Measurements from ENCODE around the gene MKRN2OS. TPM values are rescaled to one million over a fixed set of nuclear protein-coding genes. Genes with fewer than 3 reads are reported as not detected.

Gene MKRN2OS
- total and polyA plus RNA-seq, 5 donors from 2014 or later: 0.21 TPM; not detected in 4

DNA sequence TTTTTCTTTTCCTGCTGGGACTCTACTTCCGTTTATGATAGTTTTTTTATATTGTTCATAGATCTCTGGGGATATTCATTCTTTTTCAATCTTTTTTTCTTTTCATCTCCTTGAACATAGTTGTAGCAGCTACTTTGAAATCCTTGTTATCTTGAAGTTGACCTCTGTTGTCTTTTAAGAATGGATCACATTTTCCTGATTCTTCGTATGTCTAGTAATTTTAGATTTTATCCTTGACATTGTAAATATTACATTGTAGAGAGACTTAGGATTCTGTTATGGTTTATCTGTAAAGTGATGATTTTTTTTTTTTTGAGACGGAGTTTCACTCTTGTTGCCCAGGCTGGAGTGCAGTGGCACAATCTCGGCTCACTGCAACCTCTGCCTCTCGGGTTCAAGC, 32.1 kb upstream of the MKRN2OS start:
- no peaks in the 10 kb centered on the region for H3K27me3 ChIP-seq (ENCODE audit: control insufficient read depth, insufficient read depth, low read length)
- H3K27ac ChIP-seq (ENCODE audit: insufficient read depth, low read length, poor library complexity, severe bottlenecking): no peak overlapping the region
- Mint-ChIP-seq H3K9me3 (peaks cover 0 to 9% (median 2%) of the 10 kb centered on the region in 7 donors), H3K36me3 (peaks cover 60% of the 10 kb centered on the region), H3K27me3 (no peaks in the 10 kb centered on the region), H3K4me3 (no peak overlapping the region), H3K27ac (peak overlapping the region in 1 of 3 donors; percentile 29), H3K4me1 (peaks cover 0 to 5% (median 2%) of the 10 kb centered on the region in 4 donors)
- DNase-seq (no peak), ATAC-seq (ENCODE audit: low read depth in 2 of 2) (no peak)
- H3K4me3 ChIP-seq (ENCODE audit: low read depth, low read length): no peak overlapping the region
- H3K36me3 ChIP-seq (ENCODE audit: control insufficient read depth, insufficient read depth, low read length): peaks cover 94% of the 10 kb centered on the region
- H3K4me1 ChIP-seq (ENCODE audit: control insufficient read depth, insufficient read depth, low read length, poor library complexity, severe bottlenecking): no peaks in the 10 kb centered on the region
- H3K9me3 ChIP-seq (ENCODE audit: control insufficient read depth in 2 of 2, low read length in 2 of 2): peaks cover 4 to 11% of the 10 kb centered on the region in 2 experiments

DNA sequence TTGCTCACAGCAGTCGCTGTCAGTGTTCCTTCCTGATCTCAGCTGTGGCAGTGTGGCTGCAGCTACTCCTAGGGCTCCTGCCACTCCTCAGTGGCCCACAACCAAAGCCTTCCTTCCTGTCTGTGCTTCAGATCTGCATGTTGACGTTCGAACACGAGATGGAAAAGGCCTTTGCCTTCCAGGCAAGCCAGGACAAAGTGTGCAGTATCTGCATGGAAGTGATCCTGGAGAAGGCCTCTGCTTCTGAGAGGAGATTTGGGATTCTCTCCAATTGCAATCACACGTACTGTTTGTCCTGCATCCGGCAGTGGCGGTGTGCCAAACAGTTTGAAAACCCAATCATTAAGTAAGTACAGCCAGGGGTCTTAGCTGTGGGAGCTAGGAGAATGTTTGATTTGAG, 29.4 kb upstream of the MKRN2OS start:
- peaks cover 96% of the 10 kb centered on the region for H3K36me3 ChIP-seq (ENCODE audit: control insufficient read depth, insufficient read depth, low read length)
- DNase-seq (no peak), ATAC-seq (ENCODE audit: low read depth in 2 of 2) (no peak)
- H3K27ac ChIP-seq (ENCODE audit: insufficient read depth, low read length, poor library complexity, severe bottlenecking): no peak overlapping the region
- no peaks in the 10 kb centered on the region for H3K27me3 ChIP-seq (ENCODE audit: control insufficient read depth, insufficient read depth, low read length)
- peaks cover 4 to 11% of the 10 kb centered on the region in 2 experiments for H3K9me3 ChIP-seq (ENCODE audit: control insufficient read depth in 2 of 2, low read length in 2 of 2)
- Mint-ChIP-seq H3K27ac (peak overlapping the region in 1 of 3 donors; percentile 39), H3K27me3 (no peaks in the 10 kb centered on the region), H3K36me3 (peaks cover 73% of the 10 kb centered on the region), H3K4me1 (peaks cover 0 to 4% (median 1%) of the 10 kb centered on the region in 4 donors), H3K9me3 (peaks cover 0 to 9% (median 1%) of the 10 kb centered on the region in 7 donors), H3K4me3 (no peak overlapping the region)
- H3K4me3 ChIP-seq (ENCODE audit: low read depth, low read length): no peak overlapping the region
- H3K4me1 ChIP-seq (ENCODE audit: control insufficient read depth, insufficient read depth, low read length, poor library complexity, severe bottlenecking): no peaks in the 10 kb centered on the region

DNA sequence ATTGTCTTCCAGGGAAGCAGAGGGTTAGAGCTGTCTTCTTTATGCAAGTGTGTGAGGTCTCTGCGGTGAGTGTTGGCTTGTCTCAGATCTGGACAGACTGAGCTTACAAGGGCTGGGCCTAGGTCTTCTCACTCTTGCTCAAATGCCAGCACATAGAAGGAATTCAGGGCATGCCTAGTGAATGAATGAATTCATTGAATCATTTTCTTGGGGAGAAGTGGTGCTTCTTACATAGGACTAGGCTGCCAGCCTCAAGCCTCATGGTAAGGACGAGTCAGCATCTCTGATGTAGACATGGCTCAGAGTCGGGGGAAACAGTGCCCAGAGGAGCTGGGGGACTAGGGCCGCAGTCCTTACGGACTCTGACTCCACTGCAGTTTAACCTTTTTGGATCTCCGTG, 28.8 kb upstream of the MKRN2OS start:
- Histone ChIP-seq H3K9me3 (ENCODE audit: control insufficient read depth in 2 of 2, low read length in 2 of 2) (peaks cover 4 to 11% of the 10 kb centered on the region in 2 experiments), H3K36me3 (ENCODE audit: control insufficient read depth, insufficient read depth, low read length) (peaks cover 95% of the 10 kb centered on the region), H3K4me1 (ENCODE audit: control insufficient read depth, insufficient read depth, low read length, poor library complexity, severe bottlenecking) (no peaks in the 10 kb centered on the region), H3K27me3 (ENCODE audit: control insufficient read depth, insufficient read depth, low read length) (no peaks in the 10 kb centered on the region), H3K27ac (ENCODE audit: insufficient read depth, low read length, poor library complexity, severe bottlenecking) (no peak overlapping the region), H3K4me3 (ENCODE audit: low read depth, low read length) (no peak overlapping the region)
- DNase-seq (no peak), ATAC-seq (ENCODE audit: low read depth in 2 of 2) (no peak)
- H3K27ac Mint-ChIP-seq: peak overlapping the region in 2 of 3 donors; percentile 28 to 39
- peaks cover 72% of the 10 kb centered on the region for H3K36me3 Mint-ChIP-seq
- H3K27me3 Mint-ChIP-seq: no peaks in the 10 kb centered on the region
- H3K4me3 Mint-ChIP-seq: no peak overlapping the region
- H3K9me3 Mint-ChIP-seq: peaks cover 0 to 9% (median 1%) of the 10 kb centered on the region in 7 donors
- H3K4me1 Mint-ChIP-seq: peaks cover 0 to 4% (median 1%) of the 10 kb centered on the region in 4 donors

DNA sequence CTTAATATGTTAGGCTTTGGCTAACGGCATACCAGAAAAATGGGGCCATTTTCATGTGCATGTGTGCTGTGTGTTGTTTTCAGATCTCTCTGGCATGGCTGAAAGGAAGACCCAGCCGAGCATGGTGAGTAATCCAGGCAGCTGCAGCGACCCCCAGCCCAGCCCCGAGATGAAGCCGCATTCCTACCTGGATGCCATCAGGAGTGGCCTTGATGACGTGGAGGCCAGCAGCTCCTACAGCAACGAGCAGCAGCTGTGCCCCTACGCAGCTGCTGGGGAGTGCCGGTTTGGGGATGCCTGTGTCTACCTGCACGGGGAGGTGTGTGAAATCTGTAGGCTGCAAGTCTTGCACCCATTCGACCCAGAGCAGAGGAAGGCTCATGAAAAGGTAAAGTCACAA, 26.7 kb upstream of the MKRN2OS start:
- peak overlapping the region in 2 of 3 donors; percentile 25 to 58 for H3K27ac Mint-ChIP-seq
- H3K27me3 Mint-ChIP-seq: no peaks in the 10 kb centered on the region
- H3K4me1 Mint-ChIP-seq: peaks cover 7 to 16% (median 12%) of the 10 kb centered on the region in 4 donors
- H3K27me3 ChIP-seq (ENCODE audit: control insufficient read depth, insufficient read depth, low read length): no peaks in the 10 kb centered on the region
- no peak overlapping the region for H3K4me3 Mint-ChIP-seq
- H3K4me1 ChIP-seq (ENCODE audit: control insufficient read depth, insufficient read depth, low read length, poor library complexity, severe bottlenecking): no peaks in the 10 kb centered on the region
- H3K4me3 ChIP-seq (ENCODE audit: low read depth, low read length): no peak overlapping the region
- ATAC-seq (ENCODE audit: low read depth in 2 of 2) (no peak), DNase-seq (no peak)
- peaks cover 0 to 8% (median 1%) of the 10 kb centered on the region in 7 donors for H3K9me3 Mint-ChIP-seq
- peaks cover 73% of the 10 kb centered on the region for H3K36me3 Mint-ChIP-seq
- peaks cover 81% of the 10 kb centered on the region for H3K36me3 ChIP-seq (ENCODE audit: control insufficient read depth, insufficient read depth, low read length)
- no peak overlapping the region for H3K27ac ChIP-seq (ENCODE audit: insufficient read depth, low read length, poor library complexity, severe bottlenecking)
- H3K9me3 ChIP-seq (ENCODE audit: control insufficient read depth in 2 of 2, low read length in 2 of 2): peaks cover 0 to 7% of the 10 kb centered on the region in 2 experiments

DNA sequence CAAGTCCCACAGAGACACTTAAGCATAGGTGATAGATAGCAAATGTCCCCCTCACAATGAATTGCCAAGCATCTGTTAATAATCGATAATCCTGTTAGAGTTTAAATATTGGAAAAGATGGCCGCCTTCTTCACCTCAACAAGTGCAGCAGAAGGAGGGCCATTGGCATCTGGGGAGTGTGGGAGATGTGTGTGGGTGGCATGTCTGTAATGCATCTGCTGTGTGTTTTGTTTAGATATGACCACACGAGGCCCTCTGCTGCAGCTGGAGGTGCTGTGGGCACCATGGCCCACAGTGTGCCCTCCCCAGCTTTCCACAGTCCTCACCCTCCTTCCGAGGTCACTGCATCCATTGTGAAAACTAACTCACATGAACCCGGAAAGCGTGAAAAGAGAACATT, 24.5 kb upstream of the MKRN2OS start:
- Histone ChIP-seq H3K4me1 (ENCODE audit: control insufficient read depth, insufficient read depth, low read length, poor library complexity, severe bottlenecking) (no peaks in the 10 kb centered on the region), H3K27me3 (ENCODE audit: control insufficient read depth, insufficient read depth, low read length) (no peaks in the 10 kb centered on the region), H3K9me3 (ENCODE audit: control insufficient read depth in 2 of 2, low read length in 2 of 2) (peaks cover 0 to 15% of the 10 kb centered on the region in 2 experiments), H3K36me3 (ENCODE audit: control insufficient read depth, insufficient read depth, low read length) (peaks cover 63% of the 10 kb centered on the region), H3K27ac (ENCODE audit: insufficient read depth, low read length, poor library complexity, severe bottlenecking) (no peak overlapping the region), H3K4me3 (ENCODE audit: low read depth, low read length) (no peak overlapping the region)
- Mint-ChIP-seq H3K27me3 (no peaks in the 10 kb centered on the region), H3K36me3 (peaks cover 66% of the 10 kb centered on the region), H3K27ac (no peak overlapping the region), H3K4me1 (peaks cover 16 to 30% (median 20%) of the 10 kb centered on the region in 4 donors), H3K4me3 (no peak overlapping the region), H3K9me3 (peaks cover 0 to 14% (median 4%) of the 10 kb centered on the region in 7 donors)
- ATAC-seq (ENCODE audit: low read depth in 2 of 2) (no peak), DNase-seq (no peak)

DNA sequence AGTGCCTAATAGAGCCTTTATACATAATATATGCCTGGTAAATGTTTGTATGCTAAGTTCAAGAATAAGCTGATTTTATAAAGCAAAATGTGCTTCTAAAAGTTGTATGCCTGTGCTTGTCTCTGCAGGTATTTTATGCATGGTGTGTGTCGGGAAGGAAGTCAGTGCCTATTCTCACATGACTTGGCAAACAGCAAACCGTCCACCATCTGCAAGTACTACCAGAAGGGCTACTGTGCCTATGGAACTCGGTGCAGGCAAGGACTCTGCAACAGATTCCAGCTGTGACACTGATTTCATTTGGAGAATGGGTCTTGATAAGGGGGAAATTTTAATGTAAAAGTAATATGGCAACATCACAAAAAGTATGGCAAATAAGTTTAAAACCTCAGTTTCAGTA, 23.4 kb upstream of the MKRN2OS start:
- Histone ChIP-seq H3K4me1 (ENCODE audit: control insufficient read depth, insufficient read depth, low read length, poor library complexity, severe bottlenecking) (no peaks in the 10 kb centered on the region), H3K4me3 (ENCODE audit: low read depth, low read length) (no peak overlapping the region), H3K36me3 (ENCODE audit: control insufficient read depth, insufficient read depth, low read length) (peaks cover 56% of the 10 kb centered on the region), H3K27ac (ENCODE audit: insufficient read depth, low read length, poor library complexity, severe bottlenecking) (no peak overlapping the region), H3K9me3 (ENCODE audit: control insufficient read depth in 2 of 2, low read length in 2 of 2) (peaks cover 0 to 15% of the 10 kb centered on the region in 2 experiments), H3K27me3 (ENCODE audit: control insufficient read depth, insufficient read depth, low read length) (no peaks in the 10 kb centered on the region)
- DNase-seq: no peak
- Mint-ChIP-seq H3K9me3 (peaks cover 0 to 18% (median 4%) of the 10 kb centered on the region in 7 donors), H3K36me3 (peaks cover 63% of the 10 kb centered on the region), H3K4me3 (no peak overlapping the region), H3K27ac (peak overlapping the region in 2 of 3 donors; percentile 62 to 67), H3K4me1 (peaks cover 16 to 35% (median 26%) of the 10 kb centered on the region in 4 donors), H3K27me3 (no peaks in the 10 kb centered on the region)
- no peak for ATAC-seq (ENCODE audit: low read depth in 2 of 2)

DNA sequence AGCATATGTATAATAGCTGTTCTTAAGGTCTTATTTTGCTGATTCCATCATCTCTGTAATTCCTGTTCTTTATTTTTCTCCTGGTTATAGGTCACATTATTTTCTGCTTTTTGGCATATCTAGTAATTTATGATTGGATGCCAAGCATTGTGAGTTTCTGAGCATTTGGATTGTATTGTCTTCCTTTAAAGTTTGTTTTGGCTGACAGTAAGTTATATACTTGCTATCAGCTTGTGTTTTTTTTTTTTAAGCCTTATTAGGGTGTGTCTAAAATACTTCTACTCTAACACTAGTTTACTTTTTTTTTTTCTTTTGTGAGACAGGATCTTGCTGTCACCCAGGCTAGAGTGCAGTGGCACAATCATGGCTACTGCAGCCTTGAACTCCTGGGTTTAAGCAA, 21.7 kb upstream of the MKRN2OS start:
- H3K27ac Mint-ChIP-seq: no peak overlapping the region
- Histone ChIP-seq H3K9me3 (ENCODE audit: control insufficient read depth in 2 of 2, low read length in 2 of 2) (peaks cover 0 to 15% of the 10 kb centered on the region in 2 experiments), H3K4me3 (ENCODE audit: low read depth, low read length) (no peak overlapping the region), H3K27me3 (ENCODE audit: control insufficient read depth, insufficient read depth, low read length) (no peaks in the 10 kb centered on the region), H3K4me1 (ENCODE audit: control insufficient read depth, insufficient read depth, low read length, poor library complexity, severe bottlenecking) (peaks cover 2% of the 10 kb centered on the region), H3K36me3 (ENCODE audit: control insufficient read depth, insufficient read depth, low read length) (peaks cover 40% of the 10 kb centered on the region), H3K27ac (ENCODE audit: insufficient read depth, low read length, poor library complexity, severe bottlenecking) (no peak overlapping the region)
- no peak for ATAC-seq (ENCODE audit: low read depth in 2 of 2)
- H3K9me3 Mint-ChIP-seq: peaks cover 0 to 18% (median 4%) of the 10 kb centered on the region in 7 donors
- H3K27me3 Mint-ChIP-seq: no peaks in the 10 kb centered on the region
- no peak for DNase-seq
- H3K4me1 Mint-ChIP-seq: peaks cover 20 to 41% (median 35%) of the 10 kb centered on the region in 4 donors
- peaks cover 57% of the 10 kb centered on the region for H3K36me3 Mint-ChIP-seq
- peak overlapping the region in 1 of 4 donors; percentile 18 for H3K4me3 Mint-ChIP-seq

DNA sequence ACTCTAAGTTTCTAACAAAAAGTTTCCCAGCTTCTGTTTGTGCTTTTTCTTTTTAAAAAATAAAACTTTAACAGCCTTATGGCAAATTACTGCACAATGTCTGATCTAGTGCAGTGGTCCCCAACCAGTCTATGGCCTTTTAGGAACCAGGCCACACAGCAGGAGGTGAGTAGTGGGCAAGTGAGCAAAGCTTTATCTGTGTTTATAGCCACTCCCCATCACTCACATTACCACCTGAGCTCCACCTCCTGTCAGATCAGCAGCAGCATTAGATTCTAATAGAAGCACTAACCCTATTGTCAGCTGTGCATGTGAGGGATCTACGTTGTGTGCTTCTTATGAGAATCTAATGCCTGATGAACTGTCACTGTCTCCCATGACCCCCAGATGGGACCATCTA, 17.2 kb upstream of the MKRN2OS start:
- Histone ChIP-seq H3K4me1 (ENCODE audit: control insufficient read depth, insufficient read depth, low read length, poor library complexity, severe bottlenecking) (peaks cover 46% of the 10 kb centered on the region), H3K4me3 (ENCODE audit: low read depth, low read length) (peak overlapping the region; percentile 16), H3K27me3 (ENCODE audit: control insufficient read depth, insufficient read depth, low read length) (no peaks in the 10 kb centered on the region), H3K36me3 (ENCODE audit: control insufficient read depth, insufficient read depth, low read length) (peaks cover 7% of the 10 kb centered on the region), H3K27ac (ENCODE audit: insufficient read depth, low read length, poor library complexity, severe bottlenecking) (no peak overlapping the region), H3K9me3 (ENCODE audit: control insufficient read depth in 2 of 2, low read length in 2 of 2) (peaks cover 0 to 15% of the 10 kb centered on the region in 2 experiments)
- peak overlapping the region in 1 of 3 donors; percentile 16 for H3K27ac Mint-ChIP-seq
- peaks cover 24% of the 10 kb centered on the region for H3K36me3 Mint-ChIP-seq
- H3K4me1 Mint-ChIP-seq: peaks cover 45 to 71% (median 62%) of the 10 kb centered on the region in 4 donors
- H3K4me3 Mint-ChIP-seq: no peak overlapping the region
- no peaks in the 10 kb centered on the region for H3K27me3 Mint-ChIP-seq
- peaks cover 0 to 15% (median 4%) of the 10 kb centered on the region in 7 donors for H3K9me3 Mint-ChIP-seq
- no peak for ATAC-seq (ENCODE audit: low read depth in 2 of 2)
- no peak for DNase-seq
